Measurements from ENCODE around the gene VAMP8. TPM values are rescaled to one million over a fixed set of nuclear protein-coding genes. Genes with fewer than 3 reads are reported as not detected.
"Not testable (repeated sequence)": the region's sequence is repeated elsewhere in the genome, so short reads cannot be mapped to it uniquely, and the experiment has no call there.

The VAMP8 gene
- total RNA-seq, 1 donor from 2014 or later: 235 TPM

DNA sequence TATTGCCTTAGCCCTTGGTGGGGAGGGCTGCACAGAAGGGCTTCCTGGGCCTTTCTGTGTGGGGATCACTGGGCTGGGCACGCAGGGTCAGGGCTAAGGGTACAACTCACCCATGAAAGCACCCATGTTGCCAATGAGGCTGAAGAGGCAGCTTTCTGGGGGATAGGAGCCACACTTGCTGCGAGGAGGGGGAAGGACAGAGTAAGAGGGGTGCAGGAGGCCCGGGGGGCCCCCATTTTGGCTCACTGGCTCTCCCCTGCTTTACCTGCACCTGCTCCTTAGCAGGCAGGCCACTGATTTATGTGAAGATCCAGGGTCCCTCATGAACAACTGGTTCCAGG is 22.8 kb downstream of the VAMP8 start:
- peaks cover 31% of the 10 kb centered on the region for H3K4me1 ChIP-seq
- no peak overlapping the region for H3K4me3 ChIP-seq
- no peak overlapping the region for H3K27ac ChIP-seq
- DNase-seq (no peak), ATAC-seq (no peak)
- intact Hi-C loops (cut with DNase I): no loop called here
- H3K9me3 ChIP-seq: no peaks in the 10 kb centered on the region
- TF ChIP-seq CTCF (IDR thresholded peaks at IDR 0.05): no peak
- no peaks in the 10 kb centered on the region for H3K27me3 ChIP-seq
- H3K36me3 ChIP-seq: peaks cover 31% of the 10 kb centered on the region

DNA sequence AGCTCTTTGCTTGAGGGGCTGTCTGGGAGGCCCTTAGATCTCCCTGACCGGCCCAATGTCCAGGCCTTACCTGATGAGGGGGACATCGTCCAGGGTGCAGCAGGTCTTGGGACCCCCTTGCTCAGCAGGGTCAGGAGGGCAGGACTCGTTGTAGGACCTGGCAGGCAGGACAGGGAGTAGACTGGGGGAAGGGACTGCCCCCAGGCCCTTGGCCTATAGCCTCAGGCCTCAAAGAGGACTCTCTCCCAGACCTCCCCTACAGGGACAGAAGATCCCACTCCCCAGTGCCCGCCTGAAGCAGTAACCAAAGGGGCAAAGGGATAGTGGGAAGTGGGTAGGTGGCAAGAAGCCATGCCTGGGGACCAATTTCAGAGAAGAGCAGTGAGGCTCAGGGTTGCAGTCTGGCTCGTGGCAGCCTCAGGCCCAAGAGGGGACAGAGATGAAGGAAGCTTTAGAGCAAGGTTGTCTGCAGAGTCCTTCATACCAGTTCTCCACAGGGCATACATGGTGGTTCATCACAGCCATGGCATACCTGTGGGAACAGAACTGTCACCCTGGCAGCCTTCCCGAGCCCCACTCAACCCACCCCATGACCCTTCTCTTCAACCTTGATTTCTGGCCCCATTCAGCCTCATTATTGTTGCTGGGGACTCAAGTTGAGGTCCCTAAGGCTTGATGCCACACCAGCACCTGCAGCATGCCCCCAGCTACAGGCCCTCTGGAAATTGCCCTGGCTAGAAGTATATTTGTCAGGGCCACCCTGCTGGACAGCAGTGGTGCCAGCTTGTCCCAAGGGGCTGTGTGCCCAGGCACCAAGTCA is 23.8 kb downstream of the VAMP8 start:
- DNase-seq: no peak

DNA sequence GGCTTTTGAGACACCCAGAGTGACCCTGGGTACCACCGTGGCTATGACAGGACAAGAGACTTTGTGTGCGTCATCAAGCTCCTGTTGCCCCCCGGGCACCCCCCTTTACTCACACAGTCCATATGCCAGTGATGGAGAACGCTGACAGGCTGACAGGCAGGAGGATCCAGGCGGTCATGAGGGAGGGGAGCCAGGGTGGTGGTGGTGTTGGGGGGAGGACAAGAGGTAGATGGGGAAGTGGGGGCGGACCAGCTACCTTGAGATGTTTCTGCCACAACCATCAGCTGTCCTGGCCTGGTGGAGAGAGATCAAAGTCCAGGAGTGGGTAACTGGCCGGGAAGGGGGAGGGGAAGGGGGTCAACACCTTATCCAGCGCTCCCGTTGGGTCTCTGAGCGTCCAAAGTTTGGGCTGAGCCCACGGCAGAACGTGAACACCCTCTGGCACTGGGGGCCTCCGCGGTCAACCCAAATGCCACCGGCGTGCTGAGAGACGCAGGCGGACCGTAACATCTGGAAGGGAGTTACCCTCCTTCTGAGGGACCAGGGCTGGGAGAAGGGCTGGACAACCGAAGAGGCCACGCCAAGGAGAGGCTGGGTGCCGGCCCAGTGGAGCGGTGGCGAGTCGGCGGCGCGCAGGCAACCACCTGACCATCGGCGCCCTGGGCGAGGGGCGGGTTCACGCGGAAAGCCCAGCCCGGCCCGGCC is 24.5 kb downstream of the VAMP8 start:
- Histone ChIP-seq H3K27ac (peak overlapping the region; percentile 89), H3K4me1 (peaks cover 41% of the 10 kb centered on the region), H3K9me3 (no peaks in the 10 kb centered on the region), H3K4me3 (peak overlapping the region; percentile 79), H3K27me3 (no peaks in the 10 kb centered on the region), H3K36me3 (peaks cover 31% of the 10 kb centered on the region)
- DNase-seq: peak; percentile 90
- no peak for TF ChIP-seq CTCF (IDR thresholded peaks at IDR 0.05)
- ATAC-seq: peak; percentile 76
- intact Hi-C loops (cut with DNase I): no loop called here

More for the DNA sequence above, 23.8 kb downstream of the VAMP8 start:
- H3K27me3 ChIP-seq: no peaks in the 10 kb centered on the region
- peaks cover 41% of the 10 kb centered on the region for H3K4me1 ChIP-seq
- no peaks in the 10 kb centered on the region for H3K9me3 ChIP-seq
- TF ChIP-seq CTCF (IDR thresholded peaks at IDR 0.05): no peak
- intact Hi-C loops (cut with DNase I): no loop called here
- H3K36me3 ChIP-seq: peaks cover 31% of the 10 kb centered on the region
- peak overlapping the region; percentile 89 for H3K27ac ChIP-seq
- no peak for ATAC-seq
- peak overlapping the region; percentile 79 for H3K4me3 ChIP-seq

GRCh38 chr2:85602476-85603234 is 25.3 kb downstream of the VAMP8 start, which contains the start of gene TMEM150A:
TSS of gene TMEM150A (minus strand) at chr2:85602698. CDS start at chr2:85601948, 750 bp downstream.
- TF ChIP-seq CTCF (IDR thresholded peaks at IDR 0.05): peak; percentile 50
- H3K4me3 ChIP-seq: peak within 1 kb of the TSS; percentile 79
- no peaks in the 10 kb centered on the region for H3K9me3 ChIP-seq
- no peaks in the 10 kb centered on the region for H3K27me3 ChIP-seq
- ATAC-seq (peak; percentile 95), DNase-seq (peak; percentile 98)
- H3K4me1 ChIP-seq: peaks cover 41% of the 10 kb centered on the region
- intact Hi-C loops (cut with DNase I): no loop called here
- peak within 1 kb of the TSS; percentile 89 for H3K27ac ChIP-seq
- H3K36me3 ChIP-seq: peaks cover 23% of the 10 kb centered on the region

DNA sequence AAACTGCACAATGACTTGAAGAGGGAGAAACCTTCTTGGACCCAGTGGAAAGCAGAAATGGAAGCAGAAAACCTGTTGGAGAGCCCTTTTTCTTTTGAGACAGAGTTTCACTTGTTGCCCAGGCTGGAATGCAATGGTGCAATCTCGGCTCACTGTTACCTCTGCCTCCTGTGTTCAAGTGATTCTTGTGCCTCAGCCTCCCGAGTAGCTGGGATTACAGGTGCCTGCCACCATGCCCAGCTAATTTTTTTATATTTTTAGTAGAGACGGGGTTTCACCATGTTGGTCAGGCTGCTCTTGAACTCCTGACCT is 26.7 kb downstream of the VAMP8 start:
- DNase-seq; intact Hi-C loops (cut with DNase I); H3K27me3 ChIP-seq; ATAC-seq; H3K9me3 ChIP-seq: not testable (repeated sequence)
- H3K36me3 ChIP-seq: peaks cover 22% of the 10 kb centered on the region
- peak overlapping the region; percentile 79 for H3K4me3 ChIP-seq
- peak overlapping the region; percentile 89 for H3K27ac ChIP-seq
- H3K4me1 ChIP-seq: peaks cover 48% of the 10 kb centered on the region

All from upper lobe of right lung (tissue), 1 donor.